Uterus (tissue), 4 donors: ENCODE data around the gene FAM89B. TPM values are rescaled to one million over a fixed set of nuclear protein-coding genes. Genes with fewer than 3 reads are reported as not detected.

Experiments
- DNase-seq, 2 donors: peaks; one replicate each; pipeline ENCODE4 v3.0.0-alpha.2; 2019 to 2020
- H3K27ac ChIP-seq, 2 donors: fragments of 200-600 bp; sonication (generic); 1 replicate in 1 of 2; 2 replicates in 1 of 2; pipeline ENCODE4 v1.5.1; 2016 to 2018
- H3K27me3 ChIP-seq, 2 donors: fragments of 200-600 bp; sonication (generic); one replicate each; pipeline ENCODE4 v1.5.1; 2018 to 2019; ENCODE audit warnings: control low read depth in 1 of 2
- H3K36me3 ChIP-seq, 2 donors: fragments of 200-600 bp; sonication (generic); one replicate each; pipeline ENCODE4 v1.5.1; 2019; ENCODE audit warnings: control low read depth in 1 of 2
- H3K4me1 ChIP-seq, 2 donors: fragments of 200-600 bp; sonication (generic); one replicate each; pipeline ENCODE4 v1.5.1; 2018 to 2019; ENCODE audit warnings: control low read depth in 1 of 2
- H3K4me3 ChIP-seq, 2 donors: fragments of 200-600 bp; sonication (generic); 1 replicate in 1 of 2; 2 replicates in 1 of 2; pipeline ENCODE4 v1.5.1; 2018 to 2019; ENCODE audit warnings: mild to moderate bottlenecking in 1 of 2
- H3K9me3 ChIP-seq, 2 donors: fragments of 200-600 bp; sonication (generic); one replicate each; pipeline ENCODE4 v1.5.1; 2019; ENCODE audit warnings: control low read depth in 1 of 2
- CTCF ChIP-seq, 4 experiments: fragments of 200-600 bp in 2 of 4; fragments of 450-650 bp in 2 of 4; sonication (generic) in 2 of 4; IDR thresholded peaks; one replicate each; pipeline ENCODE4 v1.5.1; 2016 to 2019; ENCODE audit warnings: antibody characterized with exemption in 4 of 4, mild to moderate bottlenecking in 2 of 4, moderate library complexity in 1 of 4
- POLR2A ChIP-seq, 2 donors: fragments of 450-650 bp; IDR thresholded peaks; one replicate each; pipeline ENCODE4 v1.6.1; 2016; ENCODE audit warnings: antibody characterized with exemption in 2 of 2, mild to moderate bottlenecking in 1 of 2, moderate library complexity in 1 of 2
- intact Hi-C: fragments of 100-400 bp; cut with DNase I; formaldehyde crosslinking; loops from one replicate; pipeline ENCODE4 v1.15.1; 2023; ENCODE audit warnings: low total_unique reads
- total RNA-seq, 4 donors: library from RNA; depleted of rRNA in 3 of 4; stranded (reverse); fragments of >200 nt in 3 of 4; gene quantifications; one replicate each; pipeline versions ENCODE4 v1.1.0 to v1.2.4, GENCODE V29; 2014 to 2023
- donor health status: DM: yes; HTN: yes; CAD: no.

The FAM89B gene
- total RNA-seq, 4 donors from 2014 or later: 13.9 to 83.0 (median 40.8) TPM

DNA sequence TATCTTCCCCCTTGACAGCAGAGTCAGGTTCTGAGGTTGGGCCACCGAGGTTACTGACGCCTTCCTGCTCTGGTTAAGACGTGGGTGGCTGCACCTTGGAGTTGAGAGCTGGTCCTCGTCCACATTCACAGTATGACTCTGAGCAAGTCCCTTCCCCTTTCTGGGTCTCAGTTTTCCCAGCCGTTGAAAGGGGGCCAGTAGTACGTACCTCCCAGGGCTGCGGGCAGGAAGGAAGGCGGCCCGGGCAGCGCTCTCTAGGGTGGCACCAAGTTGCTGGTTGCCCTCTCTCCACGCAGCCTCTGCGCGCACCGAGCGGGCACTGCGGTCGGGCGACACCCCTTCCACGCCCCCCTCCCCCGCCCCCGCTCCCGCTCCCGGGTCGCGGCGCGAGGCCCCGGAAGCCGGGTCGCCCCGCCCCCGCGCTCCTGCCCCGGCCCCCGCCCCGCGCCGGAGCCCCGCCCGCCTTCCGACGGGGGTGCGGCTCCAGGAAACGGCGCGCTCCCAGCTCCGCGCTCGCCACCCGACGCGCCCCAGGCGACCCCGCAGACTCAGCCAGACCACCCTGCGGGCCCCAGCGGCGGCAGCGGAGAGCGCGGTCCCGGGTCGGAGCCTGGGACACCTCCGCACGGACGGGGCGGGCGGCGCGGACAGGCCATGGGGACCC, 3.4 kb downstream of the FAM89B start, which contains the start of gene EHBP1L1:
Gene EHBP1L1, plus strand, starts transcription at position 486 of the 664 bp plus-strand sequence. CDS start 250 bp downstream, outside the sequence.
- TF ChIP-seq CTCF (IDR thresholded peaks at IDR 0.05): no peak
- TF ChIP-seq POLR2A (IDR thresholded peaks at IDR 0.05): peak in 1 of 2 donors; percentile 49
- H3K27ac ChIP-seq: peak within 1 kb of the TSS; percentile 84 to 92
- H3K36me3 ChIP-seq: no peaks in the 10 kb centered on the region
- intact Hi-C loops: no loop called here
- peak within 1 kb of the TSS; percentile 56 to 70 for H3K4me3 ChIP-seq
- peak; percentile 61 to 71 for DNase-seq
- peaks cover 12 to 43% of the 10 kb centered on the region in 2 donors for H3K4me1 ChIP-seq
- no peaks in the 10 kb centered on the region for H3K9me3 ChIP-seq
- no peaks in the 10 kb centered on the region for H3K27me3 ChIP-seq

DNA sequence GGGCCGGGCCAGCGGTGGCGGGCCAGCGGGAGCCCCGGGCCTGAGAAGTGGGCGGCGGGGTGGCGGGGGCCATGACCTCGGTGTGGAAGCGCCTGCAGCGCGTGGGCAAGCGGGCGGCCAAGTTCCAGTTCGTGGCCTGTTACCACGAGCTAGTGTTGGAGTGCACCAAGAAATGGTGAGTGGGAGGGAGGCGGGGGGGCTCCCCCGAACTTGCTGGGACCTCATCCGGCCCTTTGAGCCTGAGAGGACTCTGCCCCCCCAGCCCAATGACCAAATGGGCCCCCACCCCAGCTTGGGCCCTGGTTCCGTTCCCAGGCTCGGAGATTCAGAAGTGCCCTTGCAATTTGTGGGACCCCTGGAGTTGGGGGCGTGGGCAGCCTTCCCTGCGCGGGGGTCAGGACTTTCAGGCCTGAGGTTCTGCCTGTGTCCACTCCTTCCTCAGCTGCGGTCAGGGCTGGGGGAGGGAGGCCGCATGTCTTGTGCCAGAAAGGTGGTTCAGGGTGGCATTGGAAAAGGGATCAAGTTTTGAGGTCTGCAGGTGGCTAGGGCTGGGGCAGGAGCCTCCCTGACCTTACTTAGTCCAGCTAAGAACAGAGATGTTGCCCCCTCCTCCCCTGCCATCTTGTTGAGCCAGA, 4.0 kb downstream of the FAM89B start:
- peak overlapping the region; percentile 84 to 92 for H3K27ac ChIP-seq
- peak overlapping the region; percentile 56 to 70 for H3K4me3 ChIP-seq
- peaks cover 6 to 40% of the 10 kb centered on the region in 2 donors for H3K4me1 ChIP-seq
- H3K27me3 ChIP-seq: no peaks in the 10 kb centered on the region
- no peak for TF ChIP-seq POLR2A (IDR thresholded peaks at IDR 0.05)
- no peak for TF ChIP-seq CTCF (IDR thresholded peaks at IDR 0.05)
- H3K36me3 ChIP-seq: no peaks in the 10 kb centered on the region
- peak; percentile 56 to 61 for DNase-seq
- intact Hi-C loops: no loop called here
- H3K9me3 ChIP-seq: no peaks in the 10 kb centered on the region

DNA sequence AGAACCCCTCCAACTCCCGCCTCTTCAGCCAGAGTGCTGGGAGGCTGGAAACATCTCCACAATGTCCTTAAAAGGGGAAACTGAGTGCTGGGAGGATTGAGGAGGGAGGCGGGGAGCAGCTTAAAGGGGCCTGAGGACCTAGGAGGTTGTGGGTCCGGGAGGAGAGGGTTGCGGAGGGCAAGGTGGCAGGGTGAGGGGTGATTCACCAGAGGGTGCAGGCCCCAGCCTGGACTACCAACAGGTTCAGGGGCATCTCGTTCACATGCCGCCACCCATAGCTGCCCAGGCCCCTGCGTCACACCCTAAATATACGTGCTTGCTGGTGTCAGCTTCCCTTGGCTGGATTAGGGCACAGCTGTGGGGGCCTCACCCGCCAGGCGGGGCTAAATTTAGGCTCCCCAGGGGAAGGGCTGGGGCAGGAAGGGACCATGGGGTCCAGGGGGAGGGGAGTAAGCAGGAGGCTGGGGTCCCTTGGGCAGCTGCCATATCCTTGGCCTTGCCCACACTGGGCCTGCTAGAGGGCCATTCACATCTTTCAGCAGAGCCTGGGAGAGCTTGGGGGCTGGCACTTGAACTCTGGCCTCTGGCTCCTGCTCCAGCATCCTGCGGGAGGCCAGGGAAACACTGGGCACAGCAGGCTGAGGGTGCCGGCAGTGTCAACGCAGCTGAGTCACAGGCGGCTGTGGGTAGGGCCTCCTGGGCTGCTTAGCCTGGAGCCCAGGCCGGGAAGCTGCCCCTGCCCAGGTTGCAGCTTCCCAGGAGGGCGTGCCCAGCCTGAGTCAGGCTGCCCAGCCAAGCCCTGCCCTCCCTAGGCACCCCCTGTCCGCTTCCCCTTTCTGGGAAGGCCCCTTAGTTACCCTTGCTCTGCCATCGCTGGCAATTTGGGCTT, 4.8 kb downstream of the FAM89B start:
- Histone ChIP-seq H3K27ac (peak overlapping the region; percentile 84 to 92), H3K9me3 (no peaks in the 10 kb centered on the region), H3K4me3 (peak overlapping the region; percentile 56 to 70), H3K36me3 (no peaks in the 10 kb centered on the region), H3K4me1 (peaks cover 0 to 32% of the 10 kb centered on the region in 2 donors), H3K27me3 (no peaks in the 10 kb centered on the region)
- DNase-seq: peak; percentile 65 to 77
- intact Hi-C loops: no loop called here
- TF ChIP-seq POLR2A (IDR thresholded peaks at IDR 0.05) (peak; percentile 43 to 44), CTCF (IDR thresholded peaks at IDR 0.05) (no peak)

DNA sequence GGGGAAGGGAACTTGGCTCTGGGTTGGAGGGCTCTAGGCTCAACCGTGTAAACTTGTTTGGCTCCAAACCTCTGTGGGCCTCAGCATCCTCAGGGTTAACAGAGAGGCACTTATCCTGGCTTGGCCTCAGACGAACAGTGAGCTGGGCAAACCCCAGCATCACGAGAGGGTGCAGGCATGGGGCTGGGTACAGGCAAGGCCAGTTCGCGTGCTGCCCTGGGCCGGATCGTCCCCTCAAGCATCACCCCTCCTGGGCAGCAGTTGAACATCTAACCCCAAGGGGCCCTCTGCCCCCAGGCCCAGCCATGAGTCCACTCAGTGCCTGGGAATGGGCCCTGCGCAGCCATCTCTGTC, 5.4 kb downstream of the FAM89B start:
- DNase-seq: no peak
- Histone ChIP-seq H3K36me3 (no peaks in the 10 kb centered on the region), H3K4me1 (peaks cover 0 to 32% of the 10 kb centered on the region in 2 donors), H3K27me3 (no peaks in the 10 kb centered on the region), H3K27ac (peak overlapping the region; percentile 84 to 92), H3K4me3 (peak overlapping the region; percentile 56 to 70), H3K9me3 (no peaks in the 10 kb centered on the region)
- intact Hi-C loops: no loop called here
- no peak for TF ChIP-seq POLR2A (IDR thresholded peaks at IDR 0.05)
- TF ChIP-seq CTCF (IDR thresholded peaks at IDR 0.05): no peak
